GM18499 (cell line): ENCODE measurements around the gene LEMD2.

Source experiments
- ATAC-seq: cut with Tn5 transposase; IDR thresholded peaks from one replicate; pipeline ENCODE4 v1.9.1; 2021; ENCODE audit warnings: moderate number of reproducible peaks; ENCODE audit not compliant: insufficient read depth, unreplicated experiment

The LEMD2 gene

DNA sequence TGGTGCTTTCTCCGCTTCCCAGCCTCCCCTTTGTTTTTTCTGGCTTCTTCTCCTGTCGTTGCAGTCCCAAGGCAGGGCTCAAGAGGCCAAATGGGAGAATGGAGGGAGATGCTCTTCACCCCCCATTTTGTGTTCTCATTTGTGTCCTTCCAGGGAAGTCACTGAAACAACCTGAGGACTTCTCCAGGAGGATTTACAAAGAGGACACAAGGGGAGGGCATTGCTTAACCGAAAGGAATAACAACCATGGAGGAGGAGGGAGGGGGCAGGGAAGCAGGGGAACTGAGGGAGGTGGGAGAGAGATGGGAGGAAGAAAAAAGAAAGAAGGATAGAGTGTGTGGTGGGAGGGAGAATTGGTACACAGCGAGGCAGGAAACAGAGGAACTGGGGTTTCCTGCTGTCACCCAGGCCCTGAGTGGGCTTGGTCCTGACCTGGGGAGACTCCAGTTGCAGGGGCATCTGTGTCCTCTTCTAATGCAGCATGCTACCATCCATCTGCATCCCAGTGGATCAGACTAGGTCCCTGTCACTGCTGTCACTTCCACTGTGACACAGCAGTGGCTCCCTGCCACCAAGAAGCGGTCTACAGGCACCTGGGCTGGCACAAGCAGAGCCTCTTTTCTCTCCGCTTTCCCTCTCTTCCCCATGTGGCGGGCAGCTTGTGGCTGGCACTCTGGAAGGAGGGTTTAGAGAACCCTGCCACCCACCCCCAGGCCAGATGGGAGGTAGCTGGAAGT is 32.0 kb upstream of the LEMD2 start:
- no peak for ATAC-seq

DNA sequence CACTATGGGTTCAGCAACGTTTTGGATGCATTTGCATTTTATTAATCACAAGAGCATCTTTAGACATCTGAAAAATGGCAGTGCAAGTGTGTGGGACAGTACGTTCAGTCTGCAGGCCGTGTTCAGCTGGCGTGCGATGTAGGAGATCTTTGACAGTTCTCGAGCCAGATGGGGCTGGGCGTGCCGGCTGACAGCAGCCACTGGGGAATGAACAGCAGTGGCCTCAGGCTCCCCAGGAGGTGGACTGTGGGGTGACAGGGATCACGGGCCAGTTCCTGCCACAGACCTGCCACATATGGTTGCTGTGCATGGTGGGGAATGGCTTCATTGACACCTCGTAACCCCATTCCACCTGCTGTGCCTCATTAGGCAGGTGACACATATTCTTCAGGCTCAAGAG is 31.3 kb upstream of the LEMD2 start:
- no peak for ATAC-seq

DNA sequence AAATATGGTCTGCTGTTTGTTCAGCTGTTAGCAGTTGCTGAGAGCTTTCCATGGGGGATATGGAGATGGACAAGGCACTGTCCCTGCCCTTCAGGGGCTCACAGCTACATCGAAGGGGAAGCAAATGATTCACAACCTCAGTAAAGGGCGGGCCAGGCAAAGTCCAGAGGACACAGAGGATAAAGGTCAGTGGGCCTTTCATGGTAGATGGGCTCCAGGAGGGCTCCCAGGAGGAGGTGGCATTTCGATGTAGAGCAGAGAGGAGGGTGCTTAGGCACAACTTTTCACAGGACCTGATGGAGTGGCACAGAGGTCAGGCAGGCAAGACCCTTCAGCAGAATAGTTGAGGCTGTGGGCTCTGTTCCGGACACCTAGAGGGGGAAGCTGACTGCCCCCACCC is 30.1 kb upstream of the LEMD2 start:
- no peak for ATAC-seq

DNA sequence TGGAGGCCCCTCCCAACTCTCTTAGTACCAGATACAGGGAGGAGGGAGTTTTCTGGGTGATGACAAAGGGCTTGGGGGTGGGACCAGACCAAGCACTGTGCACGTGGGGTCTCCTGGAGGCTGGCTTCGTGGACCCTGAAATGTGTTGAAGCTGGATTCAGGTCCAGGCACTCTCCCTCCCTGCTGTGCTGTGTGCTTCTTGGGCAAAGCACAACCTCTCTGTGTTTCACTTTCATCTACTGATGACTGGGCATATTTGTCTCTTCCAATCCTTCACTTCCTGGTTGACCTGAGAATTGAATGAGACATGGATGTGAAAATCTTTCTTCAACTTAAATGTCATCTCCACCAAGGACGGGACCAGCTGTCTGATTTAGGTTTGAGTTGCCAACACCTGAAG is 29.4 kb upstream of the LEMD2 start:
- ATAC-seq: no peak

DNA sequence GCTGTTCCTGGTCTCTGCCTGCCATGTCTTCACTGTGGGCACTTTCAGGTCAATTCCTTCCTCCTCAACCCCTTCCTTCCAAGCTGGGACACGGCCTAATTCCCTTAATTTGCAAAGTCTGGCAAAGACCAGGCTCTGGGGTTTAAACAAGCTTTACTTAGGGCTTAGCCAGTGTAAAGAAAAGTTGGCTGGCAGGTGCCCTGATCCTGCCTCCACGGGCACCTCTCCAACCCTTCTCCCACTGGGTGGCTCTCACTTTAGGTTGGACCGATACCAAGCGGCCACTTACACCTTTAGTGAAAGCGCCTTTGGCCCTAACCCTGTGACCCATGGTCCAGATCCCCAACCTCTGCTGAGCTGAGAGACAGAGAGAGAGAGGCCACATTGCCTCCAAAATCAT is 28.6 kb upstream of the LEMD2 start:
- ATAC-seq: no peak

DNA sequence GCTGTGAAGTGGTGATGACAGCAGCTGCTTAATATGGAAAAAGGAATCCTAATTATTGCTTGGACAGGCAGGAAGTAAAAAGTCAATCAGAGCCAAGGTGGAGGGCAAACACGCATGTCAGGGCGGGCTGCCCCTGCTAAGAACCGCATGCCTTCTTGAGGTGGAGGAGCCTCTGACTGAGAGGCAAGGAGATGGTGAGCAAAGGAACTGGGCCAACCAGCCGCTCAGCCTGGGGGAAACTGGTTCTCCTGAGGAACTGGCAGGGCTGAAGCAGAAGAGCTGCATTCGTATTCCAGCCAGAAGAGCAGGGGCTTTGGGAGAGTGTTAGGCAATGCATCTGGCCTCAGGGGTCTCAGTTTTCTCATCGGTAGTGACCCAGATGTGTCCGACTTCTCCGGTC is 28.0 kb upstream of the LEMD2 start:
- no peak for ATAC-seq

DNA sequence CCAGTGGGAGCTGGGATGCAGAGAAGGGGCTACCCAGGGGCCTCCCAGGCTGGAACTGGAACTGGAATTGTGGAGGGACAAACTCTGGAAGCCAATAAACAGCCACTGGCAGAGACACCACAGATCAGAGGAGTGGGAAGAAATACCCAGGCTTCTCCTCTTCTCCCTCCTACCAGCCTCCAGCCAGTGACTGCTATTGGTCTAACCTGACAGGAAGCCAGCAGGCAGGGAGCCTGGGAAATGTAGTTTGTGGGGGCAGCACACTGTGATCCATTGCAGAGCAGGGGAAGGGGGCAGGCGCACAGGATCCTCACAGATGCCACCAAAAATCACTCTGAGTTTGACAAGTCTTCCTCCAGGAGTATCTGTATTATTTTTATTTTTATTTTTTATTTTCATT is 26.9 kb upstream of the LEMD2 start:
- ATAC-seq: no peak

DNA sequence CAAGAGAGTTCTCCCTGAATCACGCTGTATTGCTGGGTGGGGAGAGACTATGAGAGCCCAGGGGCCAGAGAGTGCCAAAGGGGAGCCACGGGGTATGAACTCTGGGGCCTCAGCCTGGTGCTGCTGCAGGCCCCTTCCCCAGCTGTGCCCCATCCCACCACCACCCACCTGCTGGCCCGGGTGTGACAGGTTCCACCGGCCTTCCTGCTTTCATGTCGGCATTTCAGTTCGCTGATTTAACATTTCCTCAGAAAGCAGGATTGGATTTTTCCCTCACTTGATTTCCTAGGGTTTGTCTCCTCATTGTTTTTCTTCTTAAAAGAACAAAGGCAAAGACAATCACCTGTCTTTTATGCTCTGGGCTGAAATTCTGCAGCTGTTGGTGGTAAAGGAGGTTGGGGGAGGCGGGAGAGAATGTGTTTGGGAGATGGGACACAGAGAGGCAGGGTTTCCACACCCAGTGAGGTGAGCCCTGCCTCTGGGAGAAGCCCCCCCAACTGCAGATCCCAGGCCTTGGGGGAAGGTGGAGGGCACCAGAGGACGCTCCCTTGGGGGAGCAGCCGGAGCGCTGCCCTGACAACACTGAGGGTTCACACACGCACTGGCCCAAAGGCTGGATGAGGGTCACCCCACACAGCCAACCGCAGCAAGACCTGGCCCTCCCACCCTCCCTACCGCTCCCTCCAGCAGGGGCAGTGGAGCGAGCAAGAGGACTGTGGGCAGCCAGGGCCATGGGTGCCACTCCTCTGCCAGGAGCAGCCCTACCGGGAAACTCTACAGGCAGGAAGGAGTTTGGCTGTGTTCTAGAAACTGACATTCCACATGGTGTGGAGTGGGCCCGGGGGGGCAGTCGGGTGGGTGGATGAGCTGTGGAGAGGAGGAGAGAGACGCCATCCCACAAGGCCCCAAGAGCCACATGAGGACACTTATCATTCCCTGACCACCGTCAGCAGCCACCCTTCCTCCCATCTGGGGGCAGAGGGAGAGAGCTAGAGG is 25.4 kb upstream of the LEMD2 start:
- ATAC-seq: no peak

DNA sequence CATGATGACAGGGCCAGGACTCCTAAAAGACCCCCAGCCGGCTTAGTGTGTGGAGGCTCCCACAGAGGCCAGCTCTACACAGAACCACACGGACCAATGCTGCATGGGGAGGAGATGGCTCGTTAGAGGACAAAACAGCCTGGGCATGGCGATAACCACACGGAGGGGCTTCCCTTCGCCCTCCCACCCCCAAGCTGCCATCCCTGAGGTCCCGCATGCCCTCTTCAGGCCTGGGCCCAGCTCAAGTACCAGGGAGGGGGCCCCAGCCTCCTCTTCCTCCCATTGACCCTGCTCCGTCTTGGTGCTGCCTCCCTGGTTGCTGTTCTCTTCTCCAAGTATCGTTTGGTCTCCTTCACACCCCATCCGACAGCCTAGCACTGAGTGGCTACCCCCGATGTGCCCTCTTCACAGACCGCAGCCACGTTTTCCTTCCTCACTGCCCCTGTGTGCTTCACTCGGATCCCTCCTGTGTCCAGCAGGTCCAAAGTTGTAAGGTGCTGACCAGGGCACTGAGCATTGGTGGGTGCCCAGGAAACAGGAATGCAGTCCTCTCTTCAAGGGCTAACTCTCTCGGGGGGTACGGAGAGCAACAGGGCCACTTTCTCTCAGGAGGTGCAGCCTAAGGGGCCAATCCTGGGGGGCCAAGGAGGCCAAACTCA is 24.4 kb upstream of the LEMD2 start:
- ATAC-seq: no peak

DNA sequence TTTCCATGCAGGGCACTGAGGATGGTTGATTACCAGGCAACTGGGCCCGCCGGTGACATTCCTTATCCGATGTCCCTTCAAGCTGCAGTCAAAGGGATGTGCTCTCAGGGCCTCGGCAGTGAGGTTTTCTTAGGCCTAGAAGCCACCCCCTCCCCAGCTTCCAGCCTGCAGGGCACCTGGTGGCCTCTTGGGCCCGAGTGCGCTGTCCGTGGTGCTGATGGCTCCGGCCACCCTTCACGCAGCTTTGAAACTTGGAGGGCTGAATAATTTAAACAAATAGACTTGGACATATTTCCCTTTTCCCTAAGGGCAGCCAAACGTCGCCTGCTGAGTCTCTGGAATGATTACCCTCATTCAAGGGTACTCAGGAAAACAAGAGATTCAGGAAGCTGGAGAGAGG is 23.7 kb upstream of the LEMD2 start:
- ATAC-seq: no peak

DNA sequence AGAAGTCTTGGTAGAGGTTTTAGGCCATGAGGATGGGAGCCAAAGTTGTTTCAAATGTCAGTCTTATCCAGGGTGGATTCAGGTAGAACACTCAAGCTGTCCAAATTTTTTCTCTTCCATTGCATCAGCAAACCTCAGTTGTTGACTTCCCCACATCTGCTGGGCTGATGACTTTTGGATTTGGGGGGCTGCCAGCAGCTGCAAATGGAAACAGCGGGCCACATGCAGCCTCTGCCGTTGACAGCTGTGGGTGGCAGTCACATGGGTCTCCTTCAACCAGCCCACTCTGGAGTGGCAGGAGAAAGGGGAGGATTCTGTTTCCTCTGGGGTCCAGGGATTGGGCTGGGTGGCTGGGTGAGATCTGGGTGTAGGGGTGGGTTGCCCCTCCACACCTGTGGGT is 20.7 kb upstream of the LEMD2 start:
- ATAC-seq: no peak

DNA sequence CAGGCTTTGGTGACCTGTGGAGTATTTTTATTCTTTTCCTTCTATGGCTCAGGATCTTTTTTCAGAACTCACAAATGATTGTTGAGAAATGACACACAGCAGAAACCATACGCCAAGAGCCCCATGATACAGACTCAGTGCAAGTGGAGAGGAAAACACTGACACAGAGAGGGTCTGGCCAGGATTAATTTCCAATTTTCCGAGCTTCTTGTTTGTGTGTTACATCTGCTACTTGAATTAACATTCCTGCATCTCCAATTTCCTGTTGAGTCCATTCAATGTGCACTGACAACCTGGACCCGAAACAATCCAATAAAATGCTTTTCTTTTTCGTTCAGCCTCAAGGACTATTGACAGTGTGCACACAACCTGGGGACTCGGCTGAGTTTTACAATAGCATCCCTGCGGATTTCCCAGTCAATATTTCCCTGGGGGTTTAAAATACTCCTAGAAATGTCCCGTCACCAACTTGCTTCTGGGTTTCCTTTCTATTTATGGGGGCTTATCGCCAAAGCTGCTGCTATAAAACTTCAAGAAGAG is 19.8 kb upstream of the LEMD2 start:
- no peak for ATAC-seq

DNA sequence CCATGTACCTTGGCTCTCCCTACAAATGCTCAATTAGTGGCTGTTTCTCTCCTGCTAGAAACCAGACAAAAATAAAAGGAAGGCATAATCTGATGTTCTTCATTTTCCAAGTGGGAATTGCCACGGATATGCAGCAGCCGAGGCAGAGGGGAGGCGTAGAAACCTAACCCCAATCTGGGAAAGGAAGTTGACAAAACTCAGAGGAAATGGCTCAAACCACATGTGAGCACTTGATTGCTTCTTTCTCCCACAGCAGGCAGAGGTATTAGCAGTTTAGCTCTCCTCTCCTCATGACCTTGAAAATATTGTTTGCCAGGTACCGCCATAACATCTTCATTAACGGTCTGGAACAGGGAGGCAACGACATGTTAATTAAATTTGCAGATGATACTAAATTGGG is 18.7 kb upstream of the LEMD2 start:
- ATAC-seq: no peak

DNA sequence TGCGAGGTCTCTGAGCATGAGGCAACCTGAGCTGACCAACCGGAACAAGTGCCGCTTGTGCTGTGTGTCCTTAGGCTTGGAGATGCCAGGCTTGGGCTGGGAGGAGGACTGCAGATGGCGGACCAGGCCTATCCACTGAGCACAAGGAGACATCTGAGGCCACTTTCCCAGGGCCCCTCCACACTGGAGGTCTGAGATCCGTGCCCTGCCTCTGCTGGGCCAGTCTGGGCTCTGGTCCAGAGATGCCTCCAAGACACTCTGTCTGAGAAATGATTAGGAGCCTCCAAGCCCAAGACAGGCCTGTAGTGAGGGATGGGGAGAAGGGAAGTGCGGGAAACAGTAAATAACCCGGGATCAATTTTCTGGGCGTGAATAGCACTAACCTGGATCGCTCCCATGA is 17.9 kb upstream of the LEMD2 start:
- ATAC-seq: no peak

DNA sequence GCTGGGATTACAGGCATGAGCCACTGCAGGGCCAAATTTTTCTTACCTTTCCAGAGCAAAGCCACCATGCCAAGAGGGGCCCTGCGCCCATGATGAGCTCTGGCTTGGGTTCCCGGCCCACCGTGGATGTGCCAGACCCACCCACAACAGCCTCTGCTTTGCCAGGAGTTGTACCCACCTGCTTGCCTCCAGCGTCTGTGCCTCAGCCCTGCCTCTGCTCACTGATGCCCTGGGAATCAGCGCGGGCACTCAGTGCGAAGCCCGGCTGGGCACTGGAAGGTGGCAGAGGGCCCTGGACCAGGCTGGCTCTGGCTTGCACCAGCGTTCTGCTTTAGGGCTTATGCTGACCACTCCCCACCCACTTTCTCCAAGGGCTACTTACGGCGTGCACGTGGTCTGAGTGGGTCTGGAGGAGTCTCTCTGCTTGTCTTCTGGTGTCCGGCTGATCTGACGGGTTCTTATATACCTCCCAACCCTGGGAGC is 14.7 kb upstream of the LEMD2 start, which contains the start of gene MLN:
Gene MLN (minus strand): TSS at position 433 of the 483 bp plus-strand sequence. CDS start 2,840 bp downstream, outside the sequence.
- ATAC-seq: no peak

DNA sequence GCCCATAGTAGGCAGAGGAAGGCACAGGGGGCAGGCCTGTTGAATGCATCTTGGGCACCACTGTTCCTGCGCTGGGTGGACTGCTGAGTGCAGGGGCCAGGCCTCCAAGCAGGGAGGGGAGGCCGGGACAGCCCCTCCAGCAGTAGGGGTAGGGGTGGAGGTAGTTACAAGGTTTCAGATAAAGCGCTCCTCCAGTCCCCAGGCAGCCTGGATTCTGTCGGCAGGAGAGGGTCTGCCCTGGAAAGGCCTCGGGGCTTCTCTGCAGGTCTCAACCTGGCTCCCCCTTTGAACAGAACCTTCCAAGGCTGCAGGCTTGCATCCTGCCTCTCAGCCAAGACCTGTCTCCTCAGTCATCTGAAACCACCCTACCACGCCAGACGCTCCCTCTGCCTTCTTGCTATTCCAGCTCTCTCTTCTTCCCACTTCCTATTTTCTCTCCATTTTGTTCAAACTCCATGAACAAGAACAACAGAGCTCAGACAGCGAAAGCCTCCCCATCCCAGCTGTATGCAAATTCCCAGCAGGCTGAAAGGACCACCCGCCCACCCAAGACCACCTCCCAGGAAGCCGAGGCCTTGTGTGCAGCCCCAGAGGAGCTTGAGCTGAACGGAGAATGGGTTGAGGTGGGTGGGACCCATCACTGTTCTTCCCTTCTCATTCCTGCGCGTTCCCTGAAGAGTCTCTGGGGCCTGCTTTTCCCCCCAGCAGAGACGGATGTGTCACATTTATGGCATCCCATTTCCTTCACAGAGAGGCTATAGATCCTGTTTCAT is 13.4 kb upstream of the LEMD2 start:
- ATAC-seq: no peak

DNA sequence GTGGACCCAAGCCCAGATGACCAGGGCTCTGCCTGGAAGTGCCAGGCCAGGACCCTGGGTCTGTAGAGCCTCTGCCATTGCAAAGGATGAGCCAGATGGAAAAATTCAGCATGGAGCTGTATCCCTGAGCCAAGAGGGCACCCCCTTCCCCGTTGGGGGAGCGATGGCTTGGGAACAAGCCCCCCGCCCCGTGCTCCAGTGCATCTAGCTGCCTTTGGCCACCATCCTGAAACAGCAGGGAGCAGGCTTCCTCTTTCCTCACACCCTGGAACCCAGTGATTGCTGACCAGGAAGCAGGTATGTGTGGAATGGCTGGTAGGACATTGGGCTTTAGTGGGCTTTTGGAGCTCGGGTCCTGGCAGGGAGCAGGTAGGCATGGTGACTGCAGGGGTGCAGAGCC is 12.7 kb upstream of the LEMD2 start:
- ATAC-seq: no peak

DNA sequence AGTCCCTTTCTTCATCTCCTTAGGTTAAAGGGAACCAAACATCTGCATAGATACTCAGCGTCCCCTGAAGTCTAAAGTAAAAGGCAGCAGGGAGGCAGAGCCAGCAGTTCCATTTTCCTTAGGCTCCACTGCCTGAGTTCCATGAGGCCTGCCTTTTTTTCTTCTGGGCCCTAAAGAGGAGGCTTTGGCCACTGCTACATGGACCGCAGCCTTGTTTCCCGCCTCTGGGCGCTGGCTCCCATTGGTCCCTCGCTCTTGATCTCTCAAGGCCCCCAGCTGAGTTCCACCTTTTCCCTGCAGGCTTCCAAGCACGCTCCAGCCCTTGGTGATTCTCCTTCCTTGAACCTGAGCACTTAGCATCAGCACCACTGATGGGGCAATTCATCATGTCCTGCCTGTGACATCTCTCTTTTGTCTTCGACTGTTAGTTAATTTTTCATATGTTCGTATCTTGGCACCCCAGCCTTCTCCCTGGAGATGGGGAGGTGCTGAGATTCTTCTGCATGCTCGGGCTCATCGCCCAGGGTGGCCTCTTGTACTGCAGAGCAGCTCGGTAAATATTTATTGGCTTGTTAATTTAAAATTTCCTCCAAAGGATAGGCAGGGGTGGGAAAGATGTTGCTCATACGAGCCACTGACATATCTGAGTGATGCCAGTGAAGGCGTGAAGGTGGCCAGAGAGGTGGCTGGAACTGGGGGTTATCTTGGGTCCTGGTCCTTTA is 11.5 kb upstream of the LEMD2 start:
- ATAC-seq: no peak

DNA sequence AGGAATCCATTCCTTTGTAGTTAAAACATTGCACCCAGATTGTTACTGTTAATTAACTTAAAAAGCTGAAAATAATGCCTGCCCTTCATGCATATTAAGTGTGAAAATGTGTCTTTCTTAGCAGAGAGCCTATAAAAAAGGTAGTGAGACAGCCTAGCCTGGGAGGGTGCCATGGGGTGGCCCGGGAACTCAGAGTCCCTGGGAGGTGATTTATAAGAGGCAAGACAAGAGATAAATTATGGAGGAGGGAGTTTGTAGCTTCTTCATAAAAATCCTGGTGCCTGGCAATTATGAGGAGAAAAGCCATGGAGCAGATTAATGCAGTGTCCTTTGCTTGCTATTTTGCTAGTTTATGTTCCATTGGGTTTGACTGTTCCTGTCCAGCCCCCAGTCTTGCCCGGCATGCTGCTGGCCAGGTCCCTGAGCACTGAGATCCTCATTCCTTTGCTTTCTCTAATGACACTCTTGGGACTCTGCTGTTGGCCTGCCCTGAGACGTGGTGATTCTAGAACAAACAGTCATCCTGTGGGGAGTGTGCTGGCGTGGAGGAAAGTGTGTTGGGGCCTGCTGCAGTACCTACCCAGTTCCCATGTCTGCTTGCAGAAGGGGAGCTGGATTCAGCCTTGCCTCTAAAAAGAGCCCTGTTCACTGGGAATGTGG is 10.7 kb upstream of the LEMD2 start:
- no peak for ATAC-seq
